Fibroblast of the aortic adventitia (primary cell): ENCODE measurements around the gene TMEM117. TPM values are rescaled to one million over a fixed set of nuclear protein-coding genes. Genes with fewer than 3 reads are reported as not detected.

ENCODE experiments used
- DNase-seq: peaks from one replicate; pipeline ENCODE4 v3.0.0-alpha.2; 2010; ENCODE audit warnings: low read depth
- H3K4me3 ChIP-seq: 2 replicates; pipeline ENCODE4 v1.5.1; 2011; ENCODE audit warnings: low read depth, mild to moderate bottlenecking, control low read depth, low read length, moderate library complexity
- CTCF ChIP-seq: IDR thresholded peaks from 2 replicates; pipeline ENCODE4 v1.5.1; 2011; ENCODE audit warnings: mild to moderate bottlenecking, low read length, control low read depth, inconsistent platforms; ENCODE audit not compliant: insufficient read depth
- total RNA-seq: library from RNA; depleted of rRNA; stranded (reverse); fragments of >200 nt; gene quantifications from 2 replicates; pipeline ENCODE4 v1.2.3, GENCODE V29; 2012; ENCODE audit warnings: low replicate concordance

The TMEM117 gene
- total RNA-seq, 1 donor, result 9.9 TPM

GRCh38 chr12:44381341-44381740 is 545.5 kb downstream of the TMEM117 start:
- no peak for DNase-seq
- H3K4me3 ChIP-seq, result no peak overlapping the region
- no peak for TF ChIP-seq CTCF

- DNase-seq, result no peak
- no peak for TF ChIP-seq CTCF
- no peak overlapping the region for H3K4me3 ChIP-seq
These were observed 548.3 kb downstream of the TMEM117 start for GRCh38 chr12:44384136-44384535.

GRCh38 chr12:44385964-44386363 is 550.1 kb downstream of the TMEM117 start:
- DNase-seq, result no peak
- no peak for TF ChIP-seq CTCF
- no peak overlapping the region for H3K4me3 ChIP-seq

- no peak for TF ChIP-seq CTCF
- DNase-seq, result no peak
- no peak overlapping the region for H3K4me3 ChIP-seq
These were observed 551.7 kb downstream of the TMEM117 start for GRCh38 chr12:44387581-44387980.

- no peak for DNase-seq
- no peak for TF ChIP-seq CTCF
These were observed 553.2 kb downstream of the TMEM117 start for GRCh38 chr12:44389038-44389437.

GRCh38 chr12:44389896-44390295 is 554.0 kb downstream of the TMEM117 start:
- H3K4me3 ChIP-seq, result no peak overlapping the region
- no peak for DNase-seq
- no peak for TF ChIP-seq CTCF

More at GRCh38 chr12:44389038-44389437, 553.2 kb downstream of the TMEM117 start:
- no peak overlapping the region for H3K4me3 ChIP-seq

GRCh38 chr12:44397631-44398030 is 561.8 kb downstream of the TMEM117 start:
- H3K4me3 ChIP-seq, result no peak overlapping the region
- no peak for DNase-seq
- no peak for TF ChIP-seq CTCF
